Mesothelial cell of epicardium (in vitro differentiated cells): Measurements from ENCODE around the gene UGP2. TPM values are rescaled to one million over a fixed set of nuclear protein-coding genes. Genes with fewer than 3 reads are reported as not detected.

Experiments
- DNase-seq, 2 experiments: peaks; one replicate each; pipeline ENCODE4 v3.0.0; 2021; ENCODE audit warnings: low spot score in 2 of 2; ENCODE audit not compliant: unreplicated experiment in 2 of 2
- H3K27ac Mint-ChIP-seq: 2 replicates; pipeline ENCODE4 v1.8.0; 2021; ENCODE audit warnings: mixed read lengths
- H3K27me3 Mint-ChIP-seq: 2 replicates; pipeline ENCODE4 v1.8.0; 2021; ENCODE audit warnings: low read depth, mixed read lengths
- H3K36me3 Mint-ChIP-seq: 2 replicates; pipeline ENCODE4 v1.8.0; 2021; ENCODE audit warnings: mixed read lengths
- H3K4me1 Mint-ChIP-seq: 2 replicates; pipeline ENCODE4 v1.8.0; 2021; ENCODE audit warnings: mixed read lengths
- H3K4me3 Mint-ChIP-seq: 2 replicates; pipeline ENCODE4 v1.8.0; 2021; ENCODE audit warnings: mild to moderate bottlenecking, moderate library complexity, mixed read lengths
- H3K9me3 Mint-ChIP-seq: 2 replicates; pipeline ENCODE4 v1.8.0; 2021; ENCODE audit warnings: mixed read lengths
- CTCF ChIP-seq: fragments of 200-600 bp; sonication (generic); IDR thresholded peaks from one replicate; pipeline ENCODE4 v1.5.0; 2021; ENCODE audit warnings: antibody characterized with exemption; ENCODE audit not compliant: unreplicated experiment
- total RNA-seq: library from RNA; stranded (reverse); gene quantifications from 3 replicates; pipeline ENCODE4 v1.2.1, GENCODE V29; 2021

UGP2 gene
- total RNA-seq, 1 donor from 2014 or later = 92.6 TPM

DNA sequence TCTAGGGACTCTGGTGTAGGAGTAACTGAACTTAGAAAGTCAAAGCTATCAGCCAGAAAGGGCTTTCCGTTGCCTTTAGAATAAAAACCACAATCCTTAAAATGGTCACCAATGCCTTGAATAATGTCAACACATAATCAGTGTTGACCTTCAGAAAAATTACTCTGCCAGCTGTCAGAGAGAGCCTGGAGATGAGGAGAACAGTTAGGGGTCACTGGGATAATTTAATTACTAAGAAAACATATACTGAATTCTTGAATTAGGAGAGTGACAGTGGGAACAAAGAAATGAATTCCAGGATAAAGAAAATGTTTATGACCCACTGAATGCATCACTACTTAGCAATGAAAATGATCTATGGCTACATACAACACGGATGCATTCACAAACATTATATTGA is 23.4 kb upstream of the UGP2 start:
- DNase-seq = no peak
- H3K27me3 Mint-ChIP-seq = no peaks in the 10 kb centered on the region
- peaks cover 34% of the 10 kb centered on the region for H3K4me1 Mint-ChIP-seq
- TF ChIP-seq CTCF = no peak
- H3K36me3 Mint-ChIP-seq = no peaks in the 10 kb centered on the region
- H3K9me3 Mint-ChIP-seq = no peaks in the 10 kb centered on the region
- peak overlapping the region; percentile 73 for H3K27ac Mint-ChIP-seq
- no peak overlapping the region for H3K4me3 Mint-ChIP-seq

GRCh38 chr2:63819256-63819655 is 22.4 kb upstream of the UGP2 start:
- TF ChIP-seq CTCF = no peak
- Mint-ChIP-seq H3K27ac (peak overlapping the region; percentile 51), H3K4me1 (peaks cover 34% of the 10 kb centered on the region), H3K27me3 (no peaks in the 10 kb centered on the region), H3K9me3 (no peaks in the 10 kb centered on the region), H3K36me3 (no peaks in the 10 kb centered on the region), H3K4me3 (no peak overlapping the region)
- no peak for DNase-seq

- Mint-ChIP-seq H3K4me3 (no peak overlapping the region), H3K4me1 (peaks cover 34% of the 10 kb centered on the region), H3K27ac (peak overlapping the region; percentile 51), H3K9me3 (no peaks in the 10 kb centered on the region), H3K36me3 (no peaks in the 10 kb centered on the region), H3K27me3 (no peaks in the 10 kb centered on the region)
- no peak for TF ChIP-seq CTCF
- DNase-seq = no peak
Observed at GRCh38 chr2:63819765-63820717, 21.7 kb upstream of the UGP2 start.

DNA sequence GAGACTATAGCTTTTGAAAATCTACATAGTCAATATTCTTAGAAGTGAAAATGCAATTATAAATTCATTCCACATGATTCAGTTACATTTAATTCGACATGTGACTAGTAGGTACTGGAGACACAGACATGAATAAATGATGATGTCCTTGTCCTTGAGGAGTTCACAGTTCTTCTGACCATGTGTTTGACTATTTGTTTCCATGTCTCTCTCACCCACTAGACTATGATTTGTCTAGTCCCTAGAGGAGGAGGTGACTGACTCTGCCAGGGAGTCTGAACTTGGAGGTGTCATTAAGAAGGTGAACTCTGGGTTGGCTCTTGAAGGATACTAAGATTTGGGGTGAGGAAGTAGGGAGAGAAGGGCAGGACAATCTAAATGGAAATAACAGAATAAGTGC is 20.7 kb upstream of the UGP2 start:
- Mint-ChIP-seq H3K27ac (peak overlapping the region; percentile 3), H3K27me3 (no peaks in the 10 kb centered on the region)

GRCh38 chr2:63821396-63821795 is 20.3 kb upstream of the UGP2 start:
- DNase-seq = no peak
- H3K27me3 Mint-ChIP-seq = no peaks in the 10 kb centered on the region
- peak overlapping the region; percentile 3 for H3K27ac Mint-ChIP-seq
- no peak for TF ChIP-seq CTCF
- H3K4me1 Mint-ChIP-seq = peaks cover 34% of the 10 kb centered on the region
- no peak overlapping the region for H3K4me3 Mint-ChIP-seq
- H3K9me3 Mint-ChIP-seq = no peaks in the 10 kb centered on the region
- H3K36me3 Mint-ChIP-seq = no peaks in the 10 kb centered on the region

More for the DNA sequence above, 20.7 kb upstream of the UGP2 start:
- Mint-ChIP-seq H3K4me1 (peaks cover 37% of the 10 kb centered on the region), H3K36me3 (no peaks in the 10 kb centered on the region), H3K4me3 (no peak overlapping the region), H3K9me3 (no peaks in the 10 kb centered on the region)
- no peak for TF ChIP-seq CTCF
- DNase-seq = no peak
